Natural killer cell (primary cell): ENCODE measurements around the gene KSR2. TPM values are rescaled to one million over a fixed set of nuclear protein-coding genes. Genes with fewer than 3 reads are reported as not detected.

Experiments
- ATAC-seq, 3 donors: fragments of 150-1000 bp in 2 of 3; fragments of 200-7000 bp in 1 of 3; cut with Tn5 transposase; 1 replicate in 1 of 3; 2 replicates in 2 of 3; pipeline ENCODE4 v1.10.0; 2021; ENCODE audit warnings: mild to moderate bottlenecking in 2 of 3, moderate library complexity in 2 of 3
- DNase-seq, 2 donors: peaks; one replicate each; pipeline versions ENCODE4 v3.0.0 to v3.0.0-alpha.2; 2013 to 2021; ENCODE audit warnings: mixed read lengths in 1 of 2
- H3K27ac ChIP-seq: one replicate; pipeline ENCODE4 v1.5.1; 2013; ENCODE audit warnings: mild to moderate bottlenecking, low read length
- H3K27me3 ChIP-seq: one replicate; pipeline ENCODE4 v1.6.1; 2013; ENCODE audit warnings: low read length; ENCODE audit not compliant: control insufficient read depth, insufficient read depth
- H3K36me3 ChIP-seq: one replicate; pipeline ENCODE4 v1.6.1; 2013; ENCODE audit warnings: low read length; ENCODE audit not compliant: control insufficient read depth, insufficient read depth
- H3K4me1 ChIP-seq: one replicate; pipeline ENCODE4 v1.6.1; 2013; ENCODE audit warnings: low read length; ENCODE audit not compliant: control insufficient read depth, insufficient read depth
- H3K4me3 ChIP-seq: one replicate; pipeline ENCODE4 v1.5.1; 2013; ENCODE audit warnings: low read length
- H3K9me3 ChIP-seq: one replicate; pipeline ENCODE4 v1.6.1; 2013; ENCODE audit warnings: low read length; ENCODE audit not compliant: control insufficient read depth, insufficient read depth
- H3K27ac Mint-ChIP-seq, 2 donors: one replicate each; pipeline ENCODE4 v1.8.0; 2022; ENCODE audit warnings: mild to moderate bottlenecking in 2 of 2, mixed read lengths in 2 of 2, moderate library complexity in 1 of 2
- H3K27me3 Mint-ChIP-seq, 2 donors: one replicate each; pipeline ENCODE4 v1.8.0; 2022; ENCODE audit warnings: low read depth in 2 of 2, mixed read lengths in 2 of 2
- H3K36me3 Mint-ChIP-seq: one replicate; pipeline ENCODE4 v1.8.0; 2022; ENCODE audit warnings: mixed read lengths
- H3K4me1 Mint-ChIP-seq, 2 donors: one replicate each; pipeline ENCODE4 v1.8.0; 2022; ENCODE audit warnings: mixed read lengths in 2 of 2
- H3K4me3 Mint-ChIP-seq: one replicate; pipeline ENCODE4 v1.8.0; 2022; ENCODE audit warnings: mild to moderate bottlenecking, moderate library complexity, mixed read lengths
- H3K9me3 Mint-ChIP-seq, 2 donors: one replicate each; pipeline ENCODE4 v1.8.0; 2022; ENCODE audit warnings: mixed read lengths in 2 of 2
- CTCF ChIP-seq: fragments of 200-600 bp; IDR thresholded peaks from one replicate; pipeline ENCODE4 v1.8.0; 2022; ENCODE audit warnings: antibody characterized with exemption
- WGBS: methylation state at CpG from one replicate; pipeline ENCODE4 v1.1.7; 2013; ENCODE audit warnings: missing lambda C conversion rate; ENCODE audit not compliant: insufficient coverage; 5-methylcytosine and 5-hydroxymethylcytosine counted together
- intact Hi-C: fragments of 100-400 bp; cut with micrococcal nuclease; formaldehyde crosslinking; loops from one replicate; pipeline ENCODE4 v1.14.2; 2022
- total RNA-seq, 4 donors: library from RNA; stranded (reverse); fragments of 120-200 nt in 1 of 4; gene quantifications; one replicate each; pipeline versions ENCODE4 v1.2.3 to v1.2.4, GENCODE V29; 2013 to 2022

KSR2 gene
- total RNA-seq, 3 donors from 2014 or later (not counting 1 experiment from before 2014, with no cell fraction given): not detected

- ATAC-seq (no peak), DNase-seq (no peak)
- TF ChIP-seq CTCF: no peak
- Mint-ChIP-seq H3K4me3 (no peak overlapping the region), H3K27me3 (no peaks in the 10 kb centered on the region), H3K27ac (no peak overlapping the region), H3K9me3 (no peaks in the 10 kb centered on the region), H3K4me1 (no peaks in the 10 kb centered on the region), H3K36me3 (no peaks in the 10 kb centered on the region)
- no peaks in the 10 kb centered on the region for H3K4me1 ChIP-seq
- no peaks in the 10 kb centered on the region for H3K27me3 ChIP-seq
- 70% methylated on average over 1 of the region's 1 CpG for WGBS
- no peak overlapping the region for H3K27ac ChIP-seq
- intact Hi-C loops: no loop called here
- no peaks in the 10 kb centered on the region for H3K36me3 ChIP-seq
- no peaks in the 10 kb centered on the region for H3K9me3 ChIP-seq
- no peak overlapping the region for H3K4me3 ChIP-seq
Measured at GRCh38 chr12:117727301-117727700, 241.5 kb downstream of the KSR2 start.

GRCh38 chr12:117724543-117724942 is 244.2 kb downstream of the KSR2 start:
- WGBS: 58% methylated on average over 3 of the region's 4 CpGs
- no peak overlapping the region for H3K27ac Mint-ChIP-seq
- no peaks in the 10 kb centered on the region for H3K4me1 Mint-ChIP-seq

GRCh38 chr12:117718559-117718958 is 250.2 kb downstream of the KSR2 start:
- TF ChIP-seq CTCF: no peak
- no peak for DNase-seq
- Mint-ChIP-seq H3K9me3 (peaks cover 0 to 3% of the 10 kb centered on the region in 2 donors), H3K36me3 (no peaks in the 10 kb centered on the region), H3K27me3 (no peaks in the 10 kb centered on the region), H3K27ac (no peak overlapping the region), H3K4me1 (no peaks in the 10 kb centered on the region), H3K4me3 (no peak overlapping the region)
- Histone ChIP-seq H3K27ac (no peak overlapping the region), H3K36me3 (no peaks in the 10 kb centered on the region), H3K4me1 (no peaks in the 10 kb centered on the region), H3K9me3 (no peaks in the 10 kb centered on the region), H3K4me3 (no peak overlapping the region), H3K27me3 (no peaks in the 10 kb centered on the region)
- intact Hi-C loops: no loop called here
- ATAC-seq: no peak
- WGBS: 77% methylated on average over 4 of the region's 4 CpGs

More at GRCh38 chr12:117724543-117724942, 244.2 kb downstream of the KSR2 start:
- Mint-ChIP-seq H3K36me3 (no peaks in the 10 kb centered on the region), H3K9me3 (peaks cover 0 to 3% of the 10 kb centered on the region in 2 donors), H3K27me3 (no peaks in the 10 kb centered on the region), H3K4me3 (no peak overlapping the region)
- Histone ChIP-seq H3K4me1 (no peaks in the 10 kb centered on the region), H3K27me3 (no peaks in the 10 kb centered on the region), H3K9me3 (no peaks in the 10 kb centered on the region), H3K4me3 (no peak overlapping the region), H3K27ac (no peak overlapping the region), H3K36me3 (no peaks in the 10 kb centered on the region)
- ATAC-seq (no peak), DNase-seq (no peak)
- intact Hi-C loops: no loop called here
- no peak for TF ChIP-seq CTCF

- no peak overlapping the region for H3K4me3 Mint-ChIP-seq
- 100% methylated on average over 1 of the region's 1 CpG for WGBS
- intact Hi-C loops: no loop called here
Measured at GRCh38 chr12:117718141-117718540, 250.6 kb downstream of the KSR2 start.

More at GRCh38 chr12:117718141-117718540, 250.6 kb downstream of the KSR2 start:
- DNase-seq: no peak
- Mint-ChIP-seq H3K9me3 (peaks cover 0 to 3% of the 10 kb centered on the region in 2 donors), H3K36me3 (no peaks in the 10 kb centered on the region), H3K4me1 (no peaks in the 10 kb centered on the region), H3K27ac (no peak overlapping the region), H3K27me3 (no peaks in the 10 kb centered on the region)
- H3K36me3 ChIP-seq: no peaks in the 10 kb centered on the region
- H3K4me1 ChIP-seq: no peaks in the 10 kb centered on the region
- no peak overlapping the region for H3K4me3 ChIP-seq
- H3K27me3 ChIP-seq: no peaks in the 10 kb centered on the region
- H3K9me3 ChIP-seq: no peaks in the 10 kb centered on the region
- TF ChIP-seq CTCF: no peak
- H3K27ac ChIP-seq: no peak overlapping the region
- no peak for ATAC-seq
